ACHN (cell line): ENCODE measurements around the gene TBX3.

Experiments
- DNase-seq: peaks from one replicate; pipeline ENCODE4 v3.0.0-alpha.2; 2015
- in situ Hi-C: cut with HindIII; loops from 2 replicates; pipeline ENCODE4 v1.10.0; 2017; ENCODE audit warnings: low sequenced_read_pairs, low pct_ligation_motif_present, low pct_unique_long_range_greater_than_20kb

The TBX3 gene

DNA sequence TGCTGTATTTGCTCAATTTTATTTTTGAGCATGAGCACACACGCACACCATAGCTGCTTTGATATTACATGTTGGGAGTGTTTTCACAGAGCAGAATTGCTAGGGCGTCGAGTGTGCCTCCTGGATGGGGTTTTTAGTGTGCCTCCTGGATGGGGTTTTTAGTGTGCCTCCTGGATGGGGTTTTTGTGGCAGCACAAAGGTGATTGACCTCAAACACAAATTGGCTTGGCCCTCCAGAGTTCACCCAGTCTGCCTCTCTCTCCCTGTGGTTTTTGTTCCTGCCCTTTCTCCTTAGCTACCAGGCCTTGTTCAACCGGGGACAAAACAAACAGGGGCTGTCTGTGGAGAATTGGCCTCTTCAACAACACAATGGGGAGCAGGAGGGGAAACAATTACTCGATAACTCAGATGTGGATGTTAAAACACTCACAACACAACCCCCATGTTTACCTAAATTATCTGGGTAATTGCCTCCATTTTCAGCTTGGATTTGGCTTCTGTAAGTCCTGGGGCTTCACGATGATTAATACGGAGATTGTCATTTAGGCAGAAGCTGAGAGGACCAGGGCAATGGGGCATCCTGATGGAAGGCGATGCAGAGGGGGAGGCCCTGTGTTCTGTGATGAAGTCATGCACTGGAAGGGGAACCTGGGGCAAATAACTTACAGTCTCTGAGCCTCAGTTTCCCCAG, 26.9 kb downstream of the TBX3 start:
- in situ Hi-C loops: no loop called here
- no peak for DNase-seq

- in situ Hi-C loops: no loop called here
- no peak for DNase-seq
These were observed 27.8 kb downstream of the TBX3 start for GRCh38 chr12:114655934-114656749.

- in situ Hi-C loops: no loop called here
- DNase-seq: no peak
These were observed 34.4 kb downstream of the TBX3 start for GRCh38 chr12:114649585-114649984.

DNA sequence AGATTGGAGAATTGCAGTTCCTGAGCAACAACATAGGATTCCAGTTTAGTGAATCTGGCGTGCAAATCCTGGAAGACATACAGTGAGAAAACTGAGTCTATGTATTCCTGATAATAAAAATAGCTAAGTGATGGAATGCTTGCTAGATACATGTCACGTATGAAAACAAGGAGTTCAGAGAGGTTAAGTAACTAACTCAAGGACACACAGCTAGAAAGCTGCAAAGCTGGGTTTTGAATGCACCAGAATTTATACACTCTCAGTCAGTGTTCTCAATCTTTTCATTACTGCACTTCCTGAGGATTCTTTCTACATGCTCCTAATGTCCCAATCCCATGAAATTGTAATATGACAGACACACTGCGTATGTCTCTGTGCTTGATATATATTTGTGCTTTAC, 35.3 kb downstream of the TBX3 start:
- in situ Hi-C loops: no loop called here
- no peak for DNase-seq

DNA sequence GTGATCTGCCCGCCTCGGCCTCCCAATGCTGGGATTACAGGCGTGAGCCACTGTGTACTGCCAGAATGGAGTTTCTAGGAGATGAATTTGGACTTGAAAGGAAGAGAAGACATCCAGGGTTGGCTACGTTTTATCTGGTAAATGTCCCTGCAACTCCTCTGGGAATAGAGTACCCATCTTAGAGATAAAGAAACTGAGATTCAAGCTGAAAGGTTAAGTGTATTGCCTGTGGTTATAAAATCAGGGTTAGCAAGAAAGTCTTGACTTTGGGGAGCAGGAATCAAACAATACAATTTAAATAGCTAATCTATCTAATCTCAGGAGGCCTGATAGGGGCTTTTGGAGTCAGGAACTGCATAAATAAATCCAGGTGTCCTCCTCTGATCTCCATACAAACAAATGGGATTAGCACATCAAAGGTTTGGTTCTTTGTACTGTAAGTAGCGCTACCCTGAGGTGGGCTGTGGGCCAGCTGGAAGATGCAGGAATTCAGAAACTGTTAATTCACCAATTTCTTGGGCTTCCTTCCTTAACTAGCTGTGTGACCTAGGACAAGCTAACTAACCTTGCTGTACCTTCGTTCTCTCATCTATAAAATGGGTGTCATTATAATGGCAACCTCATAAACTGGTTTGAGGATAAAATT, 45.1 kb downstream of the TBX3 start:
- no peak for DNase-seq
- in situ Hi-C loops: no loop called here

- peak; percentile 29 for DNase-seq
- in situ Hi-C loops: no loop called here
These were observed 47.1 kb downstream of the TBX3 start for GRCh38 chr12:114636723-114637480.

DNA sequence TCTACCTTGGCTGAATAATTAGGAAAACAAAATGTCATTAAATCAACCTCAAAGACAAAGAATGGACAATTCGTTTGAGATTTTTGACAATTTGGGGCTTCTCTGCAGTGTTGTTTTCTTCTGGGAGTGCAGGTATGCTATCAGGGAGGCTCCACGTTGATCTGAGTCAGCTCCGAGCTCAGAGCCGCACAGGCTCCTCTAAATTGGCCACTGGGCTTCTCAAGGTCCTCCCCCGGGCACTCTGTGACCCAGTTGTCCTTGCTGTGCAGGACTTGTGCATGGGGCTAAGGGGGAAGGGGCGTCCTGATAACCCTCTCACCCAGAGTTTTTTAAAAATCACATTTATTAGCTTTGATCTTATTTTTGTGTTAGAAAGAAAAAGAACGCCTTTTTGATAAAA, 52.7 kb downstream of the TBX3 start:
- in situ Hi-C loops: no loop called here

GRCh38 chr12:114628199-114628598, 55.8 kb downstream of the TBX3 start:
- no peak for DNase-seq
- in situ Hi-C loops: no loop called here

More for the DNA sequence above, 52.7 kb downstream of the TBX3 start:
- no peak for DNase-seq

- in situ Hi-C loops: no loop called here
- no peak for DNase-seq
These were observed 56.6 kb downstream of the TBX3 start for GRCh38 chr12:114627393-114627792.

- in situ Hi-C loops: no loop called here
- DNase-seq: peak; percentile 56
These were observed 58.6 kb downstream of the TBX3 start for GRCh38 chr12:114625294-114625851.

DNA sequence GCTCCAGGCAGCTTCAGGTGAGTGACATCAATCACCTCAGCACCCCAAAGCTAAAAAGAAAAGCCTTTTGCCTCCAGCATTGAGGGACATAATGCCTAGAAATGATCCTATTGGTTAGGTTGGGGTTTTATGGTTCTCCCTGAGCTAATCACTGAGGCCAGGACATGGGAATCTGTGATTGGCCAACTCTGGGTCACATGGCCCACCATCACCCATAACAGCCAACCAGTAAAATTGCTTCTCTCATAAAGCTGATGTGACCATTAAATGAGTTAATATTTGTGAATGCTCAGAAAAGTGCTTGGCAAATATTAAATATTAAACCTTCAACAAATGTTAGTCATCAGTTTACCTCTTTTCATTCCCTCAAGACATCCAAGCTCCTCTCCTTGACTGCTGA, 60.2 kb downstream of the TBX3 start:
- no peak for DNase-seq
- in situ Hi-C loops: no loop called here
